ENCODE measurements around the gene PELI2. TPM values are rescaled to one million over a fixed set of nuclear protein-coding genes. Genes with fewer than 3 reads are reported as not detected.

PELI2 gene
- total RNA-seq, 1 experiment from 2014 or later = 0.19 TPM

GRCh38 chr14:56149995-56150394, 31.8 kb downstream of the PELI2 start:
- DNase-seq (ENCODE audit: unreplicated experiment) = no peak
- H3K27ac Mint-ChIP-seq (ENCODE audit: low read depth, unreplicated experiment) = no peak overlapping the region
- H3K4me1 Mint-ChIP-seq (ENCODE audit: insufficient read depth, unreplicated experiment) = peaks cover 27% of the 10 kb centered on the region
- no TSS peak for BruUV-seq (replicated peaks)
- intact Hi-C loops (cut with micrococcal nuclease) = no loop called here
- peaks cover under 1% of the 10 kb centered on the region for H3K36me3 Mint-ChIP-seq (ENCODE audit: insufficient read depth, unreplicated experiment)
- H3K9me3 Mint-ChIP-seq (ENCODE audit: unreplicated experiment) = no peaks in the 10 kb centered on the region
- H3K4me3 Mint-ChIP-seq (ENCODE audit: unreplicated experiment) = no peak overlapping the region
- CTCF ChIA-PET = no interaction called here
- H3K27me3 Mint-ChIP-seq (ENCODE audit: insufficient read depth, unreplicated experiment) = no peaks in the 10 kb centered on the region
- TF ChIP-seq CTCF (IDR thresholded peaks at IDR 0.05; ENCODE audit: unreplicated experiment) = no peak
- POLR2A ChIA-PET = no interaction called here

- POLR2A ChIA-PET = no interaction called here
- TF ChIP-seq CTCF (IDR thresholded peaks at IDR 0.05; ENCODE audit: unreplicated experiment) = no peak
These were observed 32.6 kb downstream of the PELI2 start for GRCh38 chr14:56150645-56151345.

GRCh38 chr14:56152221-56152620, 34.0 kb downstream of the PELI2 start:
- no peak for TF ChIP-seq CTCF (IDR thresholded peaks at IDR 0.05; ENCODE audit: unreplicated experiment)
- no peak for DNase-seq (ENCODE audit: unreplicated experiment)
- ChIA-PET CTCF (interaction anchor here (0.7 to 1.0 kb wide), 3 partner anchors 11 to 308 kb away, joined by 3 to 5 read pairs (median 3); no protein-coding TSS in a partner anchor), POLR2A (no interaction called here)
- intact Hi-C loops (cut with micrococcal nuclease) = no loop called here
- Mint-ChIP-seq H3K27ac (ENCODE audit: low read depth, unreplicated experiment) (no peak overlapping the region), H3K36me3 (ENCODE audit: insufficient read depth, unreplicated experiment) (no peaks in the 10 kb centered on the region), H3K4me1 (ENCODE audit: insufficient read depth, unreplicated experiment) (peaks cover 18% of the 10 kb centered on the region), H3K9me3 (ENCODE audit: unreplicated experiment) (no peaks in the 10 kb centered on the region), H3K27me3 (ENCODE audit: insufficient read depth, unreplicated experiment) (no peaks in the 10 kb centered on the region), H3K4me3 (ENCODE audit: unreplicated experiment) (no peak overlapping the region)
- no TSS peak for BruUV-seq (replicated peaks)

More at GRCh38 chr14:56150645-56151345, 32.6 kb downstream of the PELI2 start:
- CTCF ChIA-PET = interaction anchor here (0.7 kb wide), 1 partner anchor 35 kb away, joined by 3 read pairs; no protein-coding TSS in a partner anchor
- H3K4me3 Mint-ChIP-seq (ENCODE audit: unreplicated experiment) = no peak overlapping the region
- no peaks in the 10 kb centered on the region for H3K36me3 Mint-ChIP-seq (ENCODE audit: insufficient read depth, unreplicated experiment)
- no peaks in the 10 kb centered on the region for H3K9me3 Mint-ChIP-seq (ENCODE audit: unreplicated experiment)
- peaks cover 21% of the 10 kb centered on the region for H3K4me1 Mint-ChIP-seq (ENCODE audit: insufficient read depth, unreplicated experiment)
- intact Hi-C loops (cut with micrococcal nuclease) = no loop called here
- H3K27me3 Mint-ChIP-seq (ENCODE audit: insufficient read depth, unreplicated experiment) = no peaks in the 10 kb centered on the region
- no peak for DNase-seq (ENCODE audit: unreplicated experiment)
- no TSS peak for BruUV-seq (replicated peaks)
- no peak overlapping the region for H3K27ac Mint-ChIP-seq (ENCODE audit: low read depth, unreplicated experiment)

- H3K4me3 Mint-ChIP-seq (ENCODE audit: unreplicated experiment) = no peak overlapping the region
- no TSS peak for BruUV-seq (replicated peaks)
- H3K9me3 Mint-ChIP-seq (ENCODE audit: unreplicated experiment) = no peaks in the 10 kb centered on the region
- intact Hi-C loops (cut with micrococcal nuclease) = no loop called here
- TF ChIP-seq CTCF (IDR thresholded peaks at IDR 0.05; ENCODE audit: unreplicated experiment) = no peak
- POLR2A ChIA-PET = no interaction called here
- no peak overlapping the region for H3K27ac Mint-ChIP-seq (ENCODE audit: low read depth, unreplicated experiment)
- no peaks in the 10 kb centered on the region for H3K27me3 Mint-ChIP-seq (ENCODE audit: insufficient read depth, unreplicated experiment)
- H3K36me3 Mint-ChIP-seq (ENCODE audit: insufficient read depth, unreplicated experiment) = no peaks in the 10 kb centered on the region
- CTCF ChIA-PET = interaction anchor here (0.6 kb wide), 2 partner anchors 9 to 32 kb away, joined by 3 read pairs; no protein-coding TSS in a partner anchor
- peaks cover 13% of the 10 kb centered on the region for H3K4me1 Mint-ChIP-seq (ENCODE audit: insufficient read depth, unreplicated experiment)
- peak; percentile 23 for DNase-seq (ENCODE audit: unreplicated experiment)
These were observed 35.1 kb downstream of the PELI2 start for GRCh38 chr14:56153267-56153666.
